Measurements from ENCODE around the gene SIK3. TPM values are rescaled to one million over a fixed set of nuclear protein-coding genes. Genes with fewer than 3 reads are reported as not detected.
A peak's percentile ranks its signal among the peaks of the same experiment; 100 is the strongest.
"Not testable (repeated sequence)": the region's sequence is repeated elsewhere in the genome, so short reads cannot be mapped to it uniquely, and the experiment has no call there.

SIK3 gene
- total RNA-seq, 2 donors from 2014 or later: 26.7 to 28.0 TPM

GRCh38 chr11:117054382-117054781, 43.8 kb downstream of the SIK3 start:
- Histone ChIP-seq H3K27me3 (no peaks in the 10 kb centered on the region), H3K36me3 (no peaks in the 10 kb centered on the region), H3K9me3 (no peaks in the 10 kb centered on the region), H3K9ac (ENCODE audit: low read depth in 2 of 2, low read length in 2 of 2) (no peak overlapping the region), H3K4me1 (no peaks in the 10 kb centered on the region), H3K27ac (no peak overlapping the region), H3K4me3 (no peak overlapping the region)
- no peak for TF ChIP-seq CTCF (IDR thresholded peaks at IDR 0.05)
- intact Hi-C loops (cut with DNase I): no loop called here
- DNase-seq: no peak

GRCh38 chr11:117052196-117053149, 45.8 kb downstream of the SIK3 start:
- no peak overlapping the region for H3K27ac ChIP-seq
- no peaks in the 10 kb centered on the region for H3K27me3 ChIP-seq
- no peaks in the 10 kb centered on the region for H3K4me1 ChIP-seq
- no peaks in the 10 kb centered on the region for H3K36me3 ChIP-seq
- no peak overlapping the region for H3K9ac ChIP-seq (ENCODE audit: low read depth in 2 of 2, low read length in 2 of 2)
- intact Hi-C loops (cut with DNase I): no loop called here
- H3K4me3 ChIP-seq: no peak overlapping the region
- DNase-seq: no peak
- no peak for TF ChIP-seq CTCF (IDR thresholded peaks at IDR 0.05)
- H3K9me3 ChIP-seq: no peaks in the 10 kb centered on the region

GRCh38 chr11:117050121-117050520, 48.1 kb downstream of the SIK3 start:
- intact Hi-C loops (cut with DNase I); H3K4me1 ChIP-seq; H3K9me3 ChIP-seq; H3K9ac ChIP-seq (ENCODE audit: low read depth in 2 of 2, low read length in 2 of 2); H3K36me3 ChIP-seq; H3K4me3 ChIP-seq; DNase-seq; H3K27ac ChIP-seq; H3K27me3 ChIP-seq: not testable (repeated sequence)

DNA sequence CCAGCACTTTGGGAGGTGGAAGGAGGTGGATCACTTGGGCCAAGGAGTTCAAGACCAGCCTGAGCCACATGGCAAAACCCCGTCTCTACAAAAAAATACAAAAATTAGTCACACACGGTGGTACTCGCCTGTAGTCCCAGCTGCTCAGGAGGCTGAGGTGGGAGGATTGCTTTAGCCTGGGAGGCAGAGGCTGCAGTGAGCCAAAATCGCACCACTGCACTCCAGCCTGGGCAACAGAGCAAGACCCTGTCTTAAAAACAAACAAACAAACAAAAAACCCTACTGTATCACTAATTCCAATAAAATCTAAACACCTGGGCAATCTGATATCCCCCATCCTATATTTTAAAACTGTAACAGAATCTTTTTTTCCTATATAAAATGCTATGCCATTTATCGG, 51.6 kb downstream of the SIK3 start:
- intact Hi-C loops (cut with DNase I); DNase-seq; H3K27ac ChIP-seq; H3K9ac ChIP-seq (ENCODE audit: low read depth in 2 of 2, low read length in 2 of 2); H3K4me3 ChIP-seq; H3K4me1 ChIP-seq; H3K27me3 ChIP-seq; H3K9me3 ChIP-seq; H3K36me3 ChIP-seq: not testable (repeated sequence)

- Histone ChIP-seq H3K9me3 (no peaks in the 10 kb centered on the region), H3K36me3 (no peaks in the 10 kb centered on the region), H3K27me3 (no peaks in the 10 kb centered on the region), H3K4me1 (no peaks in the 10 kb centered on the region), H3K9ac (ENCODE audit: low read depth in 2 of 2, low read length in 2 of 2) (no peak overlapping the region), H3K4me3 (no peak overlapping the region), H3K27ac (no peak overlapping the region)
- no peak for DNase-seq
- intact Hi-C loops (cut with DNase I): no loop called here
- no peak for TF ChIP-seq CTCF (IDR thresholded peaks at IDR 0.05)
Measured at GRCh38 chr11:117045956-117046355, 52.3 kb downstream of the SIK3 start.

- DNase-seq: peak; percentile 69
- TF ChIP-seq CTCF (IDR thresholded peaks at IDR 0.05): no peak
- Histone ChIP-seq H3K9ac (ENCODE audit: low read depth in 2 of 2, low read length in 2 of 2) (peak overlapping the region in 1 of 2 donors; percentile 14), H3K4me3 (peak overlapping the region; percentile 18), H3K36me3 (no peaks in the 10 kb centered on the region), H3K27ac (peak overlapping the region; percentile 55), H3K4me1 (no peaks in the 10 kb centered on the region), H3K9me3 (no peaks in the 10 kb centered on the region), H3K27me3 (no peaks in the 10 kb centered on the region)
- intact Hi-C loops (cut with DNase I): no loop called here
Measured at GRCh38 chr11:117045196-117045595, 53.0 kb downstream of the SIK3 start.
